ENCODE measurements around the gene MKRN2.
A peak's percentile ranks its signal among the peaks of the same experiment; 100 is the strongest.

Gene MKRN2

DNA sequence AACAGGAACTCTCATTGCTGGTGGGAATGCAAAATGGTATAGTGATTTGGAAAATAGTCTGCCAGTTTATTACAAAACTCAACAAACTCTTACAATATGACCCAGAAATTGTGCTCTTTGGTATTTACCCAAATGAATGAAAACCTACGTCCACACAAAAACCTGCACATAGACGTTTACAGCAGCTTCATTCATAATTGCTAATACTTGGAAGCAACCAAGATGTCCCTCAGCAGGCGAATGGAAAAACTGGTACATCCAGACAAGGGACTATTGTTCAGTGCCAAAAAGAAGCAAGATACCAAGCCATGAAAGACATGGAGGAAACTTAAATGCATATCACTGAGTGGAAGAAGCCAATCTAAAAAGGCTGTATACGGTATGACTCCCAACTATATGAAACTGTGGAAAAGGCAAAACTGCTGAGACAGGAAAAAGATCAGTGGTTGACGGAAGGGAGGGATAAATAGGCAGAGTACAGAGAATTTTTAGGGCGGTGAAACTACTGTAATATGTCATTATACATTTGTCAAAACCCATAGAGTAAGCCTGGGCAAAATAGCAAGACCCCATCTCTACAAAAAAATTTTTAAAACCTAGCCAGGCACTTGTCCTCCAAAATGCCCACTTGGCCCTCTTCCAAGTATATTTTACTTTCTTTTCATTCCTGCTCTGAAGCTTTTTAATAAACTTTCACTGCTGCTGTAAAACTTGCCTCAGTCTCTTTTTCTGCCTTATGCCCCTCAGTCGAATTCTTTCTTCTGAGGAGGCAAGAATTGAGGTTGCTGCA is 6.7 kb upstream of the MKRN2 start:
- no peak for DNase-seq
- intact Hi-C loops (cut with DNase I) = no loop called here

DNA sequence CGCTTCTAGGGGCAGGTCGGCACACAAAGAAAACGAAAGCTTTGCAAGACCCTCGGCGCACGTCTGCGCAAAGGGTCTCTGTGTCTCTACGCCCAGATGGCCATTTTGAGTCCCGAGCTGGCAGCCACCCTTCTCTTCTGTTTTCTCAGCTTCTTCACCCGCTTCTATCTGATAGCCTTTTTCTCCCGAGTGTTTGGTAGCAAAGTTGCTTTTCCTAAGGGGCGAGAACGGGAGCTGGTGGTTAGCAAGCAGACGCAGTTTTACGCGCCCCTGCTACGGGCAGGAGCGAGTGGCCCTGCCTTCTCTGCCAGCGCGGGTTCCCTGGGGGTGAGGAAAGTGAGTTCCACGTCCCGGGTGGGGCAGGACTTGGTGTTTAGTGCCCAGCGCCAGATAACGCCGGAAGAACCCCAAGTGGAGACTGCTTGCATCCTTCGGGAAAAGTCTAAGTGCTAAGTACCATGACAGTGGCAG is 2.9 kb upstream of the MKRN2 start:
- intact Hi-C loops (cut with DNase I) = no loop called here
- DNase-seq = peak in 25 of 42 donors; percentile 10 to 70 (median 30)

- intact Hi-C loops (cut with DNase I) = loop anchor here (2.0 to 5.0 kb wide), 2 partner anchors 69 to 108 kb away; partner anchors contain the start of gene RAF1
- no peak for DNase-seq
These were observed 585 bp upstream of the MKRN2 start for GRCh38 chr3:12556314-12556689.

GRCh38 chr3:12557473-12558100 is 700 bp downstream of the MKRN2 start:
- DNase-seq = no peak
- intact Hi-C loops (cut with DNase I) = loop anchor here (2.0 to 5.0 kb wide), 2 partner anchors 70 to 107 kb away; partner anchors contain the start of gene RAF1

- intact Hi-C loops (cut with DNase I) = loop anchor here (5.0 kb wide), 1 partner anchor 71 kb away; no protein-coding TSS in a partner anchor
- DNase-seq = no peak
These were observed 1.8 kb downstream of the MKRN2 start for GRCh38 chr3:12558706-12559105.

- peak in 13 of 42 donors; percentile 8 to 70 (median 39) for DNase-seq
- intact Hi-C loops (cut with DNase I) = loop anchor here (5.0 kb wide), 1 partner anchor 72 kb away; no protein-coding TSS in a partner anchor
These were observed 2.6 kb downstream of the MKRN2 start for GRCh38 chr3:12559520-12559919.

DNA sequence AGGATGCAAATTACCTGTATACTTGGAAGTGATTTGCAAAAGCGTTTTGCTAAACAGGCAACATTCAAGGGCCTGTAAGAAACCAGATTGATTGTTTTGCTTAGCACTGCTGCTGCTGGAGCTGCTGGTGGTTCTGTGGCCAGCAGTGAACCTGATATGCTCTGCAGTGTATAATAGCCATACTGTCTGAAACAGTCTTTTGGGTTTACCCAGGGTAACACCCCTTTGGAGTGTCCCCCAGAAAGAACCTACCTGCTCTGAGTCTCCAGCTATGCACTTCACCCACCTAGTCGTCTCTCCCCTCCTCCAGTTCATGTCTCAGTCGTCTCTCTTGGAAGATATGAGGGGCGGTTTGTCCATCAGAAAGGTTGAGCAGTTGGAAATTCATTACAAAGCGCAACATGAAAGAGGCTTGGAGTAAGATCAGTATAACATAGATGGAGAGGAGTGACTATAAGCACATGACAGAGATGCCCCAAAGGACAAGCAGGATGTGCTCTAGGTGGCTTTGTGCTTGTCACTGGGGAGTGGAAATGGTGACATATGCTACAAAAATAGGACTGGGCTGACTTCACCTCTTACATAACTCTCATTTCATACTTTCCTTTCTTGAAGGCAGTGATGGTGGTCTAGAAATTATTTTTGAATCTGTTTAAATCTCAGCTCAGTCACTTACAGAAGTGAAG is 3.8 kb downstream of the MKRN2 start:
- DNase-seq = peak in 5 of 42 donors; percentile 9 to 67 (median 18)
- intact Hi-C loops (cut with DNase I) = no loop called here

DNA sequence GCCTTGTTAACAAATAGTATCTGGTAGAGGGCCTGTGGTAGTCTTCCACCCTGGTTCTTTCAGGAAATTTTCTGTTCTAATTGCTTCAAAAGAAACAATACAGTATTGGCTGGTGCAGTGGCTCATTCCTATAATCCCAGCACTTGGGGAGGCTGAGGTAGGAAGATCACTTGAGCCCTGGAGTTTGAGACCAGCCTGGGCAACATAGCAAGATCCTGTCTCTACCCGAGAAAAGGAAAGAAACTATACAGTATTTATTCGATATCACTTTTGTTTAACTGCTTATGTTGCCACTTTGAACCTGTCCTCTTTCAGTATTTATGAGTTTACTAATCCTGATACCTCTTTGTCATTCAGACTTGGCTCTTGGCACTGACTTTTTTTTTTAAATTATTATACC is 4.5 kb downstream of the MKRN2 start:
- no peak for DNase-seq
- intact Hi-C loops (cut with DNase I) = no loop called here

DNA sequence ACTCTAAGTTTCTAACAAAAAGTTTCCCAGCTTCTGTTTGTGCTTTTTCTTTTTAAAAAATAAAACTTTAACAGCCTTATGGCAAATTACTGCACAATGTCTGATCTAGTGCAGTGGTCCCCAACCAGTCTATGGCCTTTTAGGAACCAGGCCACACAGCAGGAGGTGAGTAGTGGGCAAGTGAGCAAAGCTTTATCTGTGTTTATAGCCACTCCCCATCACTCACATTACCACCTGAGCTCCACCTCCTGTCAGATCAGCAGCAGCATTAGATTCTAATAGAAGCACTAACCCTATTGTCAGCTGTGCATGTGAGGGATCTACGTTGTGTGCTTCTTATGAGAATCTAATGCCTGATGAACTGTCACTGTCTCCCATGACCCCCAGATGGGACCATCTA is 5.6 kb downstream of the MKRN2 start:
- intact Hi-C loops (cut with DNase I) = no loop called here
- no peak for DNase-seq

- DNase-seq = no peak
- intact Hi-C loops (cut with DNase I) = no loop called here
These were observed 10.1 kb downstream of the MKRN2 start for GRCh38 chr3:12566976-12567375.

DNA sequence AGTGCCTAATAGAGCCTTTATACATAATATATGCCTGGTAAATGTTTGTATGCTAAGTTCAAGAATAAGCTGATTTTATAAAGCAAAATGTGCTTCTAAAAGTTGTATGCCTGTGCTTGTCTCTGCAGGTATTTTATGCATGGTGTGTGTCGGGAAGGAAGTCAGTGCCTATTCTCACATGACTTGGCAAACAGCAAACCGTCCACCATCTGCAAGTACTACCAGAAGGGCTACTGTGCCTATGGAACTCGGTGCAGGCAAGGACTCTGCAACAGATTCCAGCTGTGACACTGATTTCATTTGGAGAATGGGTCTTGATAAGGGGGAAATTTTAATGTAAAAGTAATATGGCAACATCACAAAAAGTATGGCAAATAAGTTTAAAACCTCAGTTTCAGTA is 11.9 kb downstream of the MKRN2 start:
- intact Hi-C loops (cut with DNase I) = no loop called here
- DNase-seq = no peak

GRCh38 chr3:12569836-12570235 is 12.9 kb downstream of the MKRN2 start:
- DNase-seq = no peak
- intact Hi-C loops (cut with DNase I) = no loop called here

DNA sequence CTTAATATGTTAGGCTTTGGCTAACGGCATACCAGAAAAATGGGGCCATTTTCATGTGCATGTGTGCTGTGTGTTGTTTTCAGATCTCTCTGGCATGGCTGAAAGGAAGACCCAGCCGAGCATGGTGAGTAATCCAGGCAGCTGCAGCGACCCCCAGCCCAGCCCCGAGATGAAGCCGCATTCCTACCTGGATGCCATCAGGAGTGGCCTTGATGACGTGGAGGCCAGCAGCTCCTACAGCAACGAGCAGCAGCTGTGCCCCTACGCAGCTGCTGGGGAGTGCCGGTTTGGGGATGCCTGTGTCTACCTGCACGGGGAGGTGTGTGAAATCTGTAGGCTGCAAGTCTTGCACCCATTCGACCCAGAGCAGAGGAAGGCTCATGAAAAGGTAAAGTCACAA is 15.1 kb downstream of the MKRN2 start:
- no peak for DNase-seq
- intact Hi-C loops (cut with DNase I) = no loop called here

DNA sequence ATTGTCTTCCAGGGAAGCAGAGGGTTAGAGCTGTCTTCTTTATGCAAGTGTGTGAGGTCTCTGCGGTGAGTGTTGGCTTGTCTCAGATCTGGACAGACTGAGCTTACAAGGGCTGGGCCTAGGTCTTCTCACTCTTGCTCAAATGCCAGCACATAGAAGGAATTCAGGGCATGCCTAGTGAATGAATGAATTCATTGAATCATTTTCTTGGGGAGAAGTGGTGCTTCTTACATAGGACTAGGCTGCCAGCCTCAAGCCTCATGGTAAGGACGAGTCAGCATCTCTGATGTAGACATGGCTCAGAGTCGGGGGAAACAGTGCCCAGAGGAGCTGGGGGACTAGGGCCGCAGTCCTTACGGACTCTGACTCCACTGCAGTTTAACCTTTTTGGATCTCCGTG is 17.2 kb downstream of the MKRN2 start:
- DNase-seq = no peak
- intact Hi-C loops (cut with DNase I) = no loop called here

GRCh38 chr3:12574661-12575060 is 17.8 kb downstream of the MKRN2 start:
- intact Hi-C loops (cut with DNase I) = no loop called here
- no peak for DNase-seq

DNA sequence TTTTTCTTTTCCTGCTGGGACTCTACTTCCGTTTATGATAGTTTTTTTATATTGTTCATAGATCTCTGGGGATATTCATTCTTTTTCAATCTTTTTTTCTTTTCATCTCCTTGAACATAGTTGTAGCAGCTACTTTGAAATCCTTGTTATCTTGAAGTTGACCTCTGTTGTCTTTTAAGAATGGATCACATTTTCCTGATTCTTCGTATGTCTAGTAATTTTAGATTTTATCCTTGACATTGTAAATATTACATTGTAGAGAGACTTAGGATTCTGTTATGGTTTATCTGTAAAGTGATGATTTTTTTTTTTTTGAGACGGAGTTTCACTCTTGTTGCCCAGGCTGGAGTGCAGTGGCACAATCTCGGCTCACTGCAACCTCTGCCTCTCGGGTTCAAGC is 20.5 kb downstream of the MKRN2 start:
- intact Hi-C loops (cut with DNase I) = no loop called here
- DNase-seq = no peak

DNA sequence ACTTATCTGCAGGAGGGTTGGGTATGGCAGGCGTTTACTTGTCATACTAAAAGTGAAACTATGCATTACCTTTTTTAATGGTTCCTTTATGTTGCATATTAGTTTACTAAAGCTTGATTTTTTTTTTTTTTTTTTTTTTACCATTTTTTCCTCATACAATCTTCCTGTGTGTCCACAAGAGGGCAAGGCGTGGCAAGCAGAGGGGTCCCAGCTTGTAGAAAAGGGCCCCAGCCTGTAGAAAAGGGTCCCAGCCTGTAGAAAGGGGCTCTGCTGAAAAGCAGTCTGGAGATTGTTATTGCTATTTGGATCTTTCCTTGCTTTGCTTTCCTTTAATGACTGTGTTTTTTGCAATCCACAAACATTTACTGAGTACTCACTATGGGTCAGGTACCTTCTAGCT is 21.9 kb downstream of the MKRN2 start:
- DNase-seq = no peak
- intact Hi-C loops (cut with DNase I) = no loop called here

GRCh38 chr3:12579456-12579855 is 22.6 kb downstream of the MKRN2 start:
- intact Hi-C loops (cut with DNase I) = no loop called here
- no peak for DNase-seq

- intact Hi-C loops (cut with DNase I) = no loop called here
- no peak for DNase-seq
These were observed 23.0 kb downstream of the MKRN2 start for GRCh38 chr3:12579905-12580304.

- DNase-seq = no peak
- intact Hi-C loops (cut with DNase I) = no loop called here
These were observed 25.8 kb downstream of the MKRN2 start for GRCh38 chr3:12582730-12583129.
